Measurements from ENCODE around the gene OR6V1.

DNA sequence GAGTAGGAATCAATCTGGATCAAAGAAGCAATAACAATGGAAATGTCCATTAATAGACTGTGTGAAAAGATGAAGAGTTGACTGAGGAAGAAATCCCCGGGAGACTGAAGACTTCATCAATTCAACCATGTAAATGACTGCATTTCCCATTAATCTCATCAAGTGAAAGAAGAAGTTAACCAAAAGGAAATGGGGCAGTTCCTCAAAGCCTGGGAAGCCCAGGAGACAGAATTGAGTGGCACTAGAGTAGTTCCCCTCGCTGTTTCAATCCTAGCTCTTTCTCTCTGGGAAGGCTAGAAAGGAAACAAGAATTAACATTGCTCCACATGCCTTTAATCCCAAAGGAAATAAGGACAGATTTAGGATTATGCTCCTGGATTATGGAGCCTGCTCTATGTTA is 4.8 kb upstream of the OR6V1 start:
- no peak for TF ChIP-seq POLR2A (IDR thresholded peaks at IDR 0.05)
- no peak for TF ChIP-seq CTCF (IDR thresholded peaks at IDR 0.05)
